HG02840 (cell line): ENCODE data around the gene MRPL20.
"Not testable (repeated sequence)": the region's sequence is repeated elsewhere in the genome, so short reads cannot be mapped to it uniquely, and the experiment has no call there.

Experiments
- ATAC-seq: cut with Tn5 transposase; IDR thresholded peaks from one replicate; pipeline ENCODE4 v1.9.1; 2021; ENCODE audit warnings: mild to moderate bottlenecking, moderate library complexity, moderate number of reproducible peaks; ENCODE audit not compliant: unreplicated experiment, low FRiP score

Gene MRPL20

DNA sequence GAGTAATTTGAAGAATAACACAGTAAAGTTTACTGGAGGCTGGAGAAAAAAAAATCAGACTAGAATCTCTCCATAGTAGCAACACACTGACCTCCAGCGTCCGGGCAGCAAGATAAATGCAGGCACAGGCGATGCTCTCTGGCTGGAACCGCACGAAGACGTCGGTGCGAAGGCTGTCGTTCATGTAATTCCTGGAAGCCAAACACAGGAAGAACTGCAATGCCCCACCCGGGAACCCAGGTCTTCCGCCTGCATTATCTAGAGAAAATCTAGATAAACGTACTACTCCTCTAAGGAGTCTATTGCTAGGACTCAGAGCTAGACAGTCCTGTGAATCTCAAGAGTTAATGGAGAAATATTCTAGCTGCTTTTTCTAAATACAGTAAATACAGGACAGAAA lies 16.4 kb downstream of the MRPL20 start:
- no peak for ATAC-seq

DNA sequence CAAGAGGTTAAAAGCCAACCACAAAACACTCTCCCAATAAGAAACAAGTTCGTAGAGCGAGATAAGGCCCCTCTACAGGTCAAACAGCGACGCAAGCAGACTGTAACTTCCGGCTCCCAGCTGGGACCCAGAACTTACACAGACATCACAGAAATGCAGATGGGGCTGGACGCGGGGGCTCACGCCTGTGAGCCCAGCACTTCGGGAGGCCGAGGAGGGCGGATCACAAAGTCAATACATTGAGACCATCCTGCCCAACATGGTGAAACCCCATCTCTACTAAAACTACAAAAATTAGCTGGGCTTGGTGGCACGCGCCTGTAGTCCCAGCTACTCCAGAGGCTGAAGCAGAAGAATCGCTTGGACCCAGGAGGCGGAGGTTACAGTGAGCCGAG lies 19.0 kb downstream of the MRPL20 start:
- no peak for ATAC-seq

DNA sequence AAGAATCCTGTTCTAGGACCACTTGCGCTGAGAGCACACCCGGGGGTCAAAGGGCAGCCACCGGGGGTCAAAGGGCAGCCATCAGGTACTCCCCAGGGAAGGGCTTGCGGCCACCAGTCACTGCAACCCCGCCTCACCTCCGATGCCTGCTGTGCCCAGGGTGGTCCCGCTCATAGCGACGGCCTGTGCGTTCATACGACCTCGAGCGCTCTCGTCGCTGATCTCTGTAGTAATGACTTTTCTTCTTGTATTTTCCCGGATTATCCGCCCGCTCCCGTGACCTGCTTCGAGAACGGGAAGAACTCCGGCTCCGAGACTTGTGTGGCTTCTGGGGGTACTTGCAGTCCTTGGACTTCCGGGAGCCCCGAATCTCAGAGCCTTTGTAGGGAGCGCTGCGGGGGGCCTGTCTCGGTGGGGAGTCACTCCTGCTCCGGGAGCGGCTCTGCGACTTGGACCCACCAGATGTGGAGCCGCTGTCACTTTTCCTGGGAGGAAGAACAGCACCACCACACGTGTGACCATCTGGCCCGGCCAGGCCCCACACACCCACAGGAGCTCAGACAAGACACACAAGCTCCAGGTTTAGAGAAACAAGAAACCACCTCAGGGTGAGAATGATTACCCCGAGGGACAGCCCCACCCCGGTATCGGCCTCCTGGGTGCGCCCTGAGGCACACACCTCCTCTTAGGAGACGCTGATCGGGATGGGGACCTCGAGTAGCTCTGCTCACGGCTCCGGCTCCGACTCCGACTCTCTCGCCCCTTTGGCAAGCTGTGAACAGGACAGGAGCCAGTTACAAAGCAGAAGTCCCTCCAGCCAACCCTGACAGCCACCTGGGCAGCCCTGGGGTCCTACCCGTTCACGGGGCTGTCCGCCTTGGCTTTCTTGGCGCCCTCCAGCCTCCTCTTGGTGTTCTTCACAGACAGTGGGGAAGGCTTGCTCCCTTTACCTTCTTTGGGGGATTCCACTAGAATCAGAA lies 19.7 kb downstream of the MRPL20 start:
- no peak for ATAC-seq

DNA sequence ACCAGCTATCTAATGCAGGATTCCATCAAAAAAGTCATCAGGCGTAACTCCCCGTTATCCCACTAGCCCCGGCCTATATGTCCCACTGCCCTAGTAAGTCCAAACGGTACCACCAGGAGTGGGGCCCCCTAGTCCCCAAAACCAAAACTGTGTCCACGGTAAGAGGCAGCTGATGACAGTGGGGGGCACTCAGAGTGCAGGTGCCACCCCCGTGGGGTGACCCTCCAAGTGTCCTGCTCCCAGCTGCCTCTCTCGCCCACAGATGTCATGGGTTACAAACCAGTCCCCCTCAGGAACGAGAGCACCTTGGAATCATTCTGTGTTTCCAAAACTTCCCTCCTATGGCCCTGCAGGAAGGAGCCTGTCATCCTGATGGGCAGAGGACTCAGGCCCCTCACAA lies 21.2 kb downstream of the MRPL20 start:
- no peak for ATAC-seq

DNA sequence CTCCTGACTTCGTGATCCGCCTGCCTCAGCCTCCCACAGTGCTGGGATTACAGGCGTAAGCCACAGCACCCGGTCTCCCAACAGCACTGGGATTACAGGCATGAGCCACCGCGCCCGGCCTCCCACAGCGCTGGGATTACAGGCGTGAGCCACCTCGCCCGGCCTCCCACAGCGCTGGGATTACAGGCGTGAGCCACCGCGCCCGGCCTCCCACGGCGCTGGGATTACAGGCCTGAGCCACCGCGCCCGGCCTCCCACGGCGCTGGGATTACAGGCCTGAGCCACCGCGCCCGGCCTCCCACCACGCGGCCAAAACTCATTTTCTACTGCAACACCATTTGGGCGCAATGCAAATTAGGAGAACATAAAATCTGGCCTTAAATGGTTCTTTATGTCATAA lies 21.8 kb downstream of the MRPL20 start:
- not testable (repeated sequence) for ATAC-seq

DNA sequence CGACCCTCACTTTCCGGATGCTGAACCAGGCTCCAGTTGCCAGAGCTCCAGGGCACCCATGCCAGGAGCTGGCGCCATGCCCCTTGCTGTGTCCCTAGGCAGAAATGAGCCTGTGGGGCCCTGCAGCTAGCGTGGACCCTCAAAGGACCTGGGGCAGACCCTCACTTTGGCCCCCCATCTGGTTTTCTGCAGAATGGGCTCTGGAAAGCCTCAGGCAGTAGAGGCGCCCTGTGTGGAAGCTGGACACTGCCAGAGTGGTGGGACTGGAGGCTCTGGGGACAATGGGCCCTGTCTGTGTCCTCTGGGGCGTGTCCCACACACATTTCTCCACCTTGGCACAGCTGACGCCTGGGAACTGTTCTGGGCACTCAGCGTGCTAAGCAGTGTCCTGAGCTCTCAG lies 25.8 kb downstream of the MRPL20 start:
- no peak for ATAC-seq

DNA sequence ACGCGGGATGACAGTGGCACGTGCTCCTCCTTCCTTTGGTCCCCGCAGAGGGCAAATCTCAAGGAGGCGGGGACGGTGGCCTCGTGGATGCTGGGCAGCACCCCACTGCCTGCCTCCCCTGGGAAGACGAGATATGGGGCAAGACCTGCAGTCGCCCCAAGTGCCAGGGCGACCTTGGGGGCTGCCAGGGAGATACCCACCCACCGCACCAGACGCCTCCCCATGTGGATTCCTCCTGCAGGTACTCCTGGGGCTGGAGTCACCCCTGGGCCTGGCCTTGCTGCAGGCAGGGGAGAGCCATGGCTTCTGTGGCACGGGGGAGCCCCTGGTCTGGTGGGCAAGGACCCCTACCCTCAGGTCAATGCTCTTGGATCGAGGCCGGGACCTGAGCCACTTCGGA lies 26.2 kb downstream of the MRPL20 start:
- ATAC-seq, result no peak

DNA sequence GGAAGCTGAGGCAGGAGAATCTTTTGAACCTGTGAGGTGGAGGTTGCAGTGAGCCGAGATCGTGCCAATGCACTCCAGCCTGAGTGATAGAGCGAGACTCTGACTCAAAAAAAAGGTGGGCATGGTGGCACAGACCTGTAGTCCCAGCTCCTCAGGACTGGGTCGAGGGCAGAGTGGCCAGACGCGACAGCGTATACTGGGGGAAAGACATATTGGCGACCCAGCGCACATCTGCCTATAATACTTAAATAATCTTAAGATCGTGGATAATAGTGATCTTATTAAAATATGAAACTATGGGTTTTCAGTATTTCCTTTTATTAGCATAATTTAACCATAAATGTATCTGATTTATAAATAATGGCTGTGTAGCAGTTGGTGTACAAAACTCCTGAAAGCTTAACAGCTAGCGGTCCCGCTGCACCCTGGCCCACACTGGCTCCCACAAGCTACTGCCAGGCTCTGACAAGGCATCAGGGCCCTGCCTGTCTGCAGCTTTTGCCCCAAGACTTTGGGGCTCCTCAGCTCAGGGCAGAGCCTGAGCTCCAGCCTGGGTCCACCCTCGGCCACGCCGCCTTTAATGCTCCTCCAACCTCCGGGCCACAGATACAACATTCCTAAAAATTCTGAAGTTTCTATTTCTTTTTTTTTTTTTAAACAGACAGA lies 29.4 kb downstream of the MRPL20 start:
- ATAC-seq, result no peak

DNA sequence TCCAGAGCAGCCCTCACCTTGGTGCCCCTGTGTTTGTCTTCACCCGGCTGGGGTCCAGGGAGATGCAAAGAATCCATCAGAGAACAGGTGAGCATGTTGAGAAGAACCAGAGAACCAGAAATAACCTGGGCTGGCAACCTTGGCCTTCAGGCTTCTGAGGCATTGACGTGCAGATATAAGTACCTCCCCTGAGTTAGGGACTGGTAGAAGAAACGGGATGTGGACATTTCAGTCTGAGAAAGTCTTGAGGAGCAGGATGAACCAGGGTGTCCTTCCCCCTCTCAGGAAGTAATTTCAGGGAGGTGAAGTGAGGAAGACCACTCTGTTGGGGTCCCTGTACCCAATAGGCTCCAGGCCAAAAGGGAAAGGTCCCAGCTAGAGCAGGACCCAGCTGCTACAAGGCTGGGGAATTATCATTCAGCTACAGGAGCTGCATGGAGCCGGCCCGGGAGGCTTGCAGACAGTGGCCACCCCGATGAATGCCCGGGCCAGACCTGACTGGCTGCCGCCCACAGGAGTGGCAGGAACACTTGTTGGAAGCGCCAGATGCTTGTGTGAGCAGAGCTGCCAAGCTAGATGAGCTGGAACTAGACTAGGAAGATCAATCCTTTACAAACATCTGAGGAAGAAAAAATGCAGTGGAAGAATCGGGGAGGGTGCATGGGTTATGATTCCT lies 30.4 kb downstream of the MRPL20 start:
- ATAC-seq, result no peak

DNA sequence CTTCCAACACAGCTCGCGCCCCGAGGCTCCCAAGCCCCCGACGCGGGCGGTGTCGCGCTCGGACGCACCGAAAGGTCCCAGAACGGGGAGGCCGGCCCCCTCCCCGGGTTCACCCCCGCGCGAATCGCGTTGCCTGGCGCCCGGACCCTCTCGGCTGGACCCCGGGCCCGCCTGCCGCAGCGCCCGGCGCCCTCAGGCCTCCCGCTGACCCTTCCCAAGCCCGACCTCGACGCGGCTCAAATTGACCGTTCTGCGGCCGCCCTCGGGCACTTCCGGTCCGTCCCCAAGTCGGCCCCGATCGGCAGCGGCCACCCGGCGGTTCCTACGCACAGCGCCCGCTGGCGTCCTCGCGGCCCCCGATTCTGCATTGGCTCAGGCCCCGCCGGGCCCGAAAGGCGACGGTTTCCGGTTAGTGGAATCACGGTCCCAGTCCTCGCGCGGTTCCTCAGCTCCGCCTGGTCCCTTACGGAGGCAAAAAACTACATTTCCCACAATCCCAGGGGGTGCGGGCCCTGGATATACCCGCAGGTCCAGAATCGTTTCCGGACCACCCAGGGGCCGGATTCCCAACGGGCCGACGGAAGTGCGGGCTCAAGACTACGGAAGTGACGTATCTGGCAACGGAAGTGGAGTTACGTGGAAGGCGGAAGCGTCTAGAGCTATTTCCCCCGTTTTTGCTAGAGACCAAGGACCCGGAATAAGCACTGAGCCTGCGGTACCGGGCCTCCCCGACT lies 32.0 kb downstream of the MRPL20 start, which contains the start of gene AURKAIP1:
Gene AURKAIP1 (minus strand): TSS at position 279 of the 734 bp plus-strand sequence. CDS start 451 bp downstream, outside the sequence.
- peak; percentile 88 for ATAC-seq

DNA sequence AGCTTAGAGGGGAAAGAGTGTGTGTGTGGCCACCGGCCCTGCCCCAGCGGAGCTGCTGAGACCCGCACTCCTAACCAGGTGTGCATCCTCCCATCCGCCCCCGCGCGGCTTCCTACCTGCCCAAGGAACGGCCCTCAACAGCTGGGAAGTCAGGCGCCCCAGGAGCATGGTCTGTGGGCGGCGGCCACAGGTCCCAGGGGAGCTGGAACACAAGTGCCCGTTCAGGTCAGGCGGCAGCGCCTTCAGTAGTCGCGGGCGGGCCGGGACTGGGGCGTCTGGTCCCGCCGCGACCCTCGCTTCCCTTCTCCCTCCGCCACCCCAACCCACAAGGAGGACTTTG lies 32.5 kb downstream of the MRPL20 start:
- peak; percentile 4 for ATAC-seq

DNA sequence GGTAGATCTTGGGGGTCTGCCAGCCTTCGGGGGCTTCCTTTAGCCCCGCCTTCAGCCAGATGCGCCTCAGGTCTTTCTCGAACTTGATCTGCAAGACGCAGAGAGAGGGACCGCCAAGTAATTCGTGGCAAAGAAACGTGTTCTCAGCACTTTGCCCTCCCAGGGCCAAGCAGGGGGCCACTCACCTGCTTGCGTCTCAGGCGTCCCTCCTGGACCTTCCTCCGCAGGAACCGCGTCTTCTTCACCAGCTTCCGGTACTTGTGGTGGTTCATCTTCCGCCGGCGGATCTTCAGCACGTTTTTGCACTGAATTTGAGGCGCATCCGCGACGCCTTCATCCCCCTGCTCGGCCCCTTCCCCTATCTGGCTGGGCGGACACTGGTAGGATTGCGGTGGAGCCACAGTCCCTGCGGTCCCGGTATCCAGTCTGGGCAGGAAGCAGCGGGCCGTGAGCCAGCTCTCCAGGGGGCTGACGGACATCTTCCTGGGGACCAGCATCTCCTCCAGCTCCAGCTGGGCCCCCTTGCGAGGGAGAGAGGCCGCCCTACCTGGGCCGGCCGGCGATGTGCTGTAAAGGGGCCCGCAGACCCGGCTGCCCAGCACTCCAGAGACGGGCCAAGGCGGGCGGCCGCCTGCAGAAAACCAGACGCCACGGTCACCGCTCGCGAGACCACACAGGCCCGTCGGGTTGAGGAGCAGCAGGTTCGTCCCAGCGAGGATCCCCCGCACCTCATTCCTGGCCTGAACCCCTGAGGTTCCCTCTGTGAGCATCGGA lies 33.1 kb downstream of the MRPL20 start:
- no peak for ATAC-seq

DNA sequence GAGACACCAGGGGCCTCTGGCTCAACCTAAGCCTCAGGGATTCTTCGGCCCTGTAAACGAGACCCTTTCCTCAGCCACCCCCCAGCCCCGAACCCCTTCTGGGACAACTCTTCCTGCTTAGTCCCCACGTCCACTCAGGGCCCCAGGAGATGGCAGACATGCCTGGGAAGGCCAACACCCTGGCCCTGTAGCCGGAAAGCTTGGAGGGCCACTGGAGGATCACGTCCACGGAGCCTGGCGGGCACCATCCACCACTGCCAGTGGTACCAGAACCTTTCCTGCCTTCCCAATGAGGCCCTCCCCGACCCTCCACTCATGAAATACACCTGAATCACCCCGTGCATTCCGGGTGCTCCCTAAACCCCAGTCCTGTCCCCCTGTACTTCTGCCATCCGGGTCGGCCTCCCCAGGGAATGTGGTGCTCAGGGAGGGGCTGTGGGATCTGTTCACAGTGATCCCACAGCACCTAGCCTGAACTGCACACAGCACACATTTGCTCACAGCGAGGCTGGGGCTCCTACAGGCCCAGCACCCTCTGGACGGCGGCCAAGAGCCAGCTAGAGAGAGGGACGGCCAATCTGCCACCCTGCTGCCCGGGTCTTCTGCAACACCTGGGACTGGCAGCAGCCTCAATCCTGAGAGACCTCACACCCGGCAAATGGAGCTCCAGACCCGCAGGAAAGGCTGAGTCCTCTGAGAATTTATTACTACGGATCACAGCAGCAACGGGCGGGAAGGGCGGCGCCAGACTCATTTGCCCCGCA lies 33.9 kb downstream of the MRPL20 start:
- no peak for ATAC-seq

DNA sequence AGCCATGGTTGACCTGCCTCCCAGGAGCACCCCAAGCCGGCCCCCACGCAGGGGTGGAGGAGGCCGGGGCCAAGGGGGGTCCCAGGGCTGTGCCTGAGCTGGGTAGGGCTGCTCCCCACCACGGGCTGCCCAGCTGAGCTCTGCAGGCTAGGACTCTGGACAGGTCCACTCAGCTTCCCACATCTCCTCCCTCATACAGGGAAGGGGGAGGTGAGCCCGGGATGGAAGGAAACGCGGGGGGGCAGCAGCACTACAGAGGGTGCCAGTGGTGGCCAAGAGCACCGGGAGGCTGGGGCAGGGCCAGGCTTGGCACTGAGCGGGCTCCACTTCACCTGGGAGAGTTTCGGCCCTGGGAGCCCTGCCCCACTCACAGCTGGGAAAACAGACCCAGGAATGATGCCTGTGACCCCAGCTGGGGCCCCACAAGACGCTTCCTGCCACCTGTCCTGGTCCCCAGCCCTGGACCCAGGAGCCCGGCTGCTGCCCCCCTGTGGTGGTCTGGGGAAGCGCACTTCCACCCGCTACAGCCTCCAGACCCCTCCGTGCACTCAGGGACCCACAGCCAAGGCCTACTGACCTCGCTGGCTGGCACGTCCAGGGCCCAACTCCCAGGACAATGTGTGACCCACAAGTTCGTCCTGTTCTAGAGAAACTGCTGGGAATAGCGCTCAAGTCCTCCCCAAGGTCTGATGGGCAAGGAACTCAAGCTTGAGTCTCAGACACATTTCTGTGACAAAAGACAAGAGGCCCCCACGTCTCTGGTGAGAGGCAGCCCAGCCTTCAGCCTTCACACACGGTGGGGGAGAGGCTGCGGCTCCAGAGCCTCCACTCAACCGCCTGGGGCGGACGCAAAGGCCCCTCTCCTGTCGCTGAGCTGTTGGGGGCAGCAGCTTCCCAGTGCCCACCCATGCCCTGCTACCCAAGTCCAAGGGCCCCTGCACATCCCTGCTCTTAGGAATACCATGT lies 35.1 kb downstream of the MRPL20 start:
- no peak for ATAC-seq

DNA sequence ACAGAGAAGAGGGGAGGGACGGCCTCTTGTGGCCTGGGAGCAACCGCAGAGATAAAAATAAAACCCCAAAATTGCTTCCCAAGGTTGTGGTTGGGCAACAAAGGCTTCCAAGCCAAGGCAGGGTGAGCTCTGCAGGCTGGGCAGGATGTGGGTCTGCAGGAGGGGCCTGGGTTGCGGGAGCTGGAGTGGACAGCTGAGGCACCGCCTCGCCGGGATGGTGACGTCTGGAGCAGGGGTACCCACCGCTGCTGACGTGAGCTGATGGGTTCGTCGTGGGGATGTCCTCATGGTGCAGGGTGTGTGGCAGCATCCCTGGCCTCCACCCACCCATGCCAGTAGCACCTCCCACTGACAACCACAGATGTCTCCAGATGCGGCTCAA lies 35.7 kb downstream of the MRPL20 start:
- no peak for ATAC-seq

DNA sequence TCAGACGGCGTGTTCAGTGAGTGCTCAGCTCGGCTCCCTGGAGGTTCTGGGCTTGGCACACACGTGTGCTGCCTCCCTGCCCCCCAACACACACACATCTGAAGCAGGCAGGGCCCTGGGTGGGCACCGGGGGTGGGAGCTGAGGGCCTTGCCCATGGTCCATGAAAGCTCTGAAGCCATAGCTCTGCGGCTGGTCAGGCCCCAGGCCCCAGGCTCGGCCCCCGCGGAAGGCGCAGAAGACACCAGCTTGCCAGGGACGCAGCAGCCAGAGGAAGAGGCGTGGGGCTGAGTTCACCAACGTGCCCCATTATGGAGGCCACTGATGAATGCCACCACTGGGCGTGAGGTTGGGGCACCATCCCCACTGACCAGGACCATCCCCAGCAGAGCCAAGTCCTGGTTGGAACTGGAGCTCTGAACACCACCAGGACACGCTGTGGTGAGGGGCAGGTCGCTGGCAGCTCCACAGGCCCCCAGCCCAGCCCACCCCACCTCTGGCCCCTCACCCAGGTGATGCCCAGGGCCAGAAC lies 36.3 kb downstream of the MRPL20 start:
- no peak for ATAC-seq

DNA sequence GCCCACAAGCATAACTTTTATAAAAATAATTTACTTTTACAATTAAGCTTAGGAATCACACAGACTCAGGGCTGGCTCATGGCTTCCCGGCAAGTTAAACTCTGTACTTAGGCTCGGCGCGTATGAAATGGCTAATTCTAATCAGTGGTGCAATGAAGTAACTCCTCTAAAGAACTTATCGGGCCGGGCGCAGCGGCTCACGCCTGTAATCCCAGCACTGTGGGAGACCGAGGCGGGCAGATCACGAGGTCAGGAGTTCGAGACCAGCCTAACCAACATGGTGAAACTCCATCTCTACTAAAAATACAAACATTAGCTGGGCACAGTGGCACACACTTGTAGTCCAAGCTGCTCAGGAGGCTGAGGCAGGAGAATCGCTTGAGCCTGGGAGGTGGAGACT lies 37.0 kb downstream of the MRPL20 start:
- not testable (repeated sequence) for ATAC-seq

DNA sequence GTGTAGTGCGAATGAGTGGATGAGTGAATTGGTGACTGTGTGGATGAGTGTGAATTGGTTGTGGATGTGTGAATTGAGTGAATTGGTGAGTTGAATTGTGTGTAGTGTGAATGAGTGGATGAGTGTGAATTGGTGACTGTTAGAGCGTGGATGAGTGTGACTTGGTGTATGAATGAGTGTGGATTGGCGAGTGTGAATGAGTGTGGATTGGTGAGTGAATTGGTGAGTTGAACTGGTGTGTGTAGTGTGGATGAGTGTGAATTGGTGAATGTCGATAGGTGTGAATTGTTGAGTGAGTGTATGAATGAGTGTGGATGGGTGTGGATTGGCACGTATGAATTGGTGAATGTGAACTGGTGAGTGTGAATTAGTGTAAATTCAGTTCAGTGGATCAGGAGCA lies 39.8 kb downstream of the MRPL20 start:
- ATAC-seq, result no peak
